A204.1 (cell line): ENCODE results near the gene OR8K3.

ENCODE experiments used
- FAIRE-seq: peaks from 2 replicates; lab custom pipeline; 2012; peaks lifted over from hg19 to GRCh38; lab: Jason Lieb, UNC

Gene OR8K3

GRCh38 chr11:56314844-56315243, at the start of gene OR8K3:
OR8K3 (plus strand) TSS chr11:56315144; CDS start chr11:56318307, 3,163 bp downstream.
- FAIRE-seq: no peak

GRCh38 chr11:56271092-56271491, 43.9 kb upstream of the OR8K3 start:
- no peak for FAIRE-seq

DNA sequence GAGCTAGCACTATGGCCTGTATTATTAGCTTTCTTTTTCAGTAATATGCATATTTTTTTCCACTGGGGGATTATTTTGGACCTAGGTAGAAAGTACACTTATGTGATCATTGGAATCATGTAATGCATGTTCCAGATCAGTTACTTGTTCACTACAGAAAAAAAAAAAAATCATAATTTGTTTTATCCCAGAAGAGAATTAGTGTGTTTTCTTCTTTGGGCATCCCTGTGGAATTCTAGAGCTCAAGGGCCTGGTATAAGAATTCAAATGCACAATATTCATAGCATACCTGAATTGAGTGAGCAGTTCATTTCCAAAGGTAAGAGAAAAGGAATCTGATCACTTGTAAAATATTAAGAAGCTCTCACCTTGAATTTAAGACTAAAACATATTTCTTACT, 41.1 kb upstream of the OR8K3 start, which contains the start of gene OR5T1:
TSS of gene OR5T1 (plus strand) at position 301 of the 400 bp plus-strand sequence. CDS start 1,485 bp downstream, outside the sequence.
- FAIRE-seq: no peak

GRCh38 chr11:56292154-56292553, 22.8 kb upstream of the OR8K3 start, which contains the start of gene OR8H1:
OR8H1 (minus strand) TSS chr11:56292254; CDS start chr11:56291062, 1,192 bp downstream.
- FAIRE-seq: no peak

DNA sequence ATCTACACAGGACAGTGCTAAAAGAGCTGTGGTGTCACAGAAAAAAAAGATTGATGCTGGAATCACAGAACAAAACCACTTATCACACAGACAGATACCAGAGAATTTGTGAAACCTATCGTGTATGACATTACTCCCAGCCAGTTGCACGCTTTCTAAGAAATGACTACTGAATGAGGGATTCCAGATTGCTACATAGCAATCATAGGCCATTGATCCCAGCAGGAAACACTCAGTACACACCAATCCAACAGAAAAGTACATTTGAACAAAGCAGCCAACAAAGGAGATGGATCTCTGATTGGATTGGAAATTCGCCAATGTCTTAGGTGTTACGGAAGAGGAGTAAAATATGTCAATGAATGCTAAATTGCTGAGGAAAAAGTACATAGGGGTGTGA, 18.0 kb upstream of the OR8K3 start:
- no peak for FAIRE-seq

GRCh38 chr11:56307836-56308235, 7.1 kb upstream of the OR8K3 start:
- FAIRE-seq: no peak

GRCh38 chr11:56331861-56332491, 17.0 kb downstream of the OR8K3 start:
- no peak for FAIRE-seq

- FAIRE-seq: no peak
Measured at GRCh38 chr11:56333156-56333555, 18.2 kb downstream of the OR8K3 start.

- FAIRE-seq: no peak
Measured at GRCh38 chr11:56340289-56340688, 25.3 kb downstream of the OR8K3 start.

- no peak for FAIRE-seq
Measured at GRCh38 chr11:56345739-56346138, 30.8 kb downstream of the OR8K3 start, which contains the start of gene OR8K1. OR8K1 (plus strand) TSS chr11:56346039; CDS start chr11:56346039, 0 bp downstream.

DNA sequence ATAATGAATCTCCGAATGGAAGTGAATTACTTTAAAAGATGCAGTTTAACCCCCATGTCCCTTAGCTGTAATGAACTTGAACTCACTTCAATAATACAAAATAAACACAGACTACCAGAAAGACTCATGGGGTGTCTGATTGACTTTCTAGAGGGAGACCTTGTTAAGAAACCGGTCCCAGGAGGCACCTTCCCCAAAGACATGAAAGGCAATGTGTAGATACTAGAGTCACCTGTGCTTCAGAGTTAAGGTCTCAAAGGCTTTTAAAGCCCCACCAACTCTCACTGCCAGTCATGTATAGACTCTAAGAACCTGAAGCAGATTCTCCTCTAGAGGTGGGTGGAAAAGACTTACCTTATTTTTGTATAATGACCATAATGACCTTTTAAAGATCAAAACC, 39.0 kb downstream of the OR8K3 start, which contains the start of gene OR8J1:
TSS of gene OR8J1 (plus strand) at position 301 of the 400 bp plus-strand sequence. CDS start 5,956 bp downstream, outside the sequence.
- no peak for FAIRE-seq
